HCT116 (cell line): Measurements from ENCODE around the gene PPIL4. TPM values are rescaled to one million over a fixed set of nuclear protein-coding genes. Genes with fewer than 3 reads are reported as not detected.

ENCODE experiments used
- ATAC-seq: fragments of 200-7000 bp; cut with Tn5 transposase; 2 replicates; pipeline ENCODE4 v1.9.1; 2020; ENCODE audit warnings: mild to moderate bottlenecking, moderate library complexity
- BruUV-seq: library from RNA; stranded (reverse); fragments of 400-500 nt; replicated peaks from 2 replicates; lab custom pipeline; 2021; lab: Mats Ljungman, UMichigan
- CTCF ChIA-PET: fragments of 300-600 bp; sonication (Branson Sonifier 250); formaldehyde crosslinking; loops from one replicate; lab custom pipeline; 2021; ENCODE audit warnings: antibody characterized with exemption; lab: Charles Lee
- POLR2A ChIA-PET: fragments of 300-600, 350-600 bp; sonication (Branson Sonifier 250); formaldehyde crosslinking; loops from one replicate; lab custom pipeline; 2021; ENCODE audit warnings: antibody characterized with exemption; lab: Charles Lee
- RAD21 ChIA-PET, 2 experiments: fragments of 300-600 bp; sonication (Branson Sonifier 250); formaldehyde crosslinking; loops; one replicate each; lab custom pipeline; 2023; ENCODE audit warnings: low total read pairs in 2 of 2; ENCODE audit not compliant: uncharacterized antibody in 2 of 2, unreplicated experiment in 2 of 2, low non-redundant PET in 1 of 2; lab: Charles Lee
- DNase-seq: peaks from one replicate; pipeline ENCODE4 v3.0.0-alpha.2; 2010; ENCODE audit warnings: low read depth, low spot score
- H2AFZ ChIP-seq: fragments of 200-600 bp; shearing (Covaris generic), sonication (generic); 2 replicates; pipeline ENCODE4 v1.6.1; 2017; ENCODE audit warnings: low read depth, mixed run types, mixed read lengths, antibody characterized with exemption, low read length; ENCODE audit not compliant: poor library complexity, severe bottlenecking
- H3K27ac ChIP-seq: 2 replicates; pipeline ENCODE4 v1.5.1; 2012; ENCODE audit warnings: low read depth, low read length
- H3K27me3 ChIP-seq: fragments of 200-600 bp; sonication (generic); 2 replicates; pipeline ENCODE4 v1.6.1; 2016; ENCODE audit warnings: mixed run types, low read length, mixed read lengths; ENCODE audit not compliant: insufficient read depth
- H3K36me3 ChIP-seq, 2 experiments: fragments of 200-500 bp in 1 of 2; fragments of 200-600 bp in 1 of 2; sonication (Bioruptor generic) in 1 of 2; sonication (generic) in 1 of 2; 2 replicates each; pipeline versions ENCODE4 v1.5.1 to v1.6.1; 2014 to 2016; ENCODE audit warnings: low read length in 2 of 2, inconsistent platforms in 1 of 2, mixed read lengths in 1 of 2, mixed run types in 1 of 2; ENCODE audit not compliant: insufficient read depth in 2 of 2, control insufficient read depth in 1 of 2
- H3K4me1 ChIP-seq, 2 experiments: fragments of 200-600 bp in 1 of 2; sonication (generic) in 1 of 2; 2 replicates each; pipeline versions ENCODE4 v1.5.1 to v1.6.1; 2012 to 2017; ENCODE audit warnings: low read length in 2 of 2, inconsistent platforms in 1 of 2, mild to moderate bottlenecking in 1 of 2, mixed read lengths in 1 of 2, mixed run types in 1 of 2, moderate library complexity in 1 of 2; ENCODE audit not compliant: insufficient read depth in 2 of 2, control insufficient read depth in 1 of 2
- H3K4me2 ChIP-seq: fragments of 200-600 bp; sonication (generic); 2 replicates; pipeline ENCODE4 v1.6.1; 2017; ENCODE audit warnings: mixed run types, low read length, mixed read lengths
- H3K4me3 ChIP-seq, 2 experiments: fragments of 200-600 bp in 1 of 2; sonication (generic) in 1 of 2; replicated peaks in 1 of 2; 2 replicates each; pipeline ENCODE4 v1.5.1; 2011 to 2016; ENCODE audit warnings: low read length in 2 of 2, control low read depth in 1 of 2, low read depth in 1 of 2, mild to moderate bottlenecking in 1 of 2, mixed read lengths in 1 of 2, mixed run types in 1 of 2
- H3K79me2 ChIP-seq: fragments of 200-600 bp; sonication (generic); 2 replicates; pipeline ENCODE4 v1.6.1; 2017; ENCODE audit warnings: mild to moderate bottlenecking, mixed run types, low read length, moderate library complexity, mixed read lengths; ENCODE audit not compliant: insufficient read depth
- H3K9ac ChIP-seq: fragments of 200-600 bp; sonication (generic); 2 replicates; pipeline ENCODE4 v1.6.1; 2016; ENCODE audit warnings: low read length, mixed read lengths
- H3K9me2 ChIP-seq: fragments of 200-600 bp; sonication (generic), shearing (Covaris generic); 2 replicates; pipeline ENCODE4 v1.6.1; 2017; ENCODE audit warnings: mixed run types, mild to moderate bottlenecking, moderate library complexity; ENCODE audit not compliant: insufficient read depth
- H3K9me3 ChIP-seq, 2 experiments: fragments of 200-500 bp in 1 of 2; fragments of 200-600 bp in 1 of 2; sonication (Bioruptor generic) in 1 of 2; sonication (generic) in 1 of 2; 2 replicates each; pipeline ENCODE4 v1.6.1; 2014 to 2017; ENCODE audit warnings: low read length in 2 of 2, mixed read lengths in 2 of 2, inconsistent platforms in 1 of 2, low read depth in 1 of 2, mild to moderate bottlenecking in 1 of 2, mixed run types in 1 of 2, moderate library complexity in 1 of 2; ENCODE audit not compliant: control insufficient read depth in 1 of 2, insufficient read depth in 1 of 2
- H4K20me1 ChIP-seq: fragments of 200-600 bp; sonication (generic), shearing (Covaris generic); 2 replicates; pipeline ENCODE4 v1.6.1; 2017; ENCODE audit warnings: mixed run types, mild to moderate bottlenecking, moderate library complexity; ENCODE audit not compliant: insufficient read depth
- ATF3 ChIP-seq: IDR thresholded peaks from 2 replicates; pipeline ENCODE4 v1.6.1; 2012
- CBX3 ChIP-seq: IDR thresholded peaks from 2 replicates; pipeline ENCODE4 v1.6.1; 2012; ENCODE audit warnings: low read depth
- CTCF ChIP-seq, 3 experiments: fragments of 200-600 bp in 1 of 3; sonication (generic) in 1 of 3; IDR thresholded peaks in 2 of 3; conservative IDR thresholded peaks in 1 of 3; 2 replicates each; pipeline ENCODE4 v1.5.1; 2012 to 2017; ENCODE audit warnings: low read depth in 2 of 3, low read length in 2 of 3, antibody characterized with exemption in 1 of 3, borderline replicate concordance in 1 of 3, control low read depth in 1 of 3, mild to moderate bottlenecking in 1 of 3, mixed read lengths in 1 of 3, mixed run types in 1 of 3, moderate library complexity in 1 of 3; ENCODE audit not compliant: insufficient read depth in 1 of 3
- FOSL1 ChIP-seq: IDR thresholded peaks from 2 replicates; pipeline ENCODE4 v1.6.1; 2012; ENCODE audit warnings: low read depth
- MAX ChIP-seq: IDR thresholded peaks from 2 replicates; pipeline ENCODE4 v1.6.1; 2012
- RAD21 ChIP-seq: IDR thresholded peaks from 2 replicates; pipeline ENCODE4 v1.6.1; 2012; ENCODE audit warnings: low read depth, mild to moderate bottlenecking
- REST ChIP-seq: IDR thresholded peaks from 2 replicates; pipeline ENCODE4 v1.6.1; 2012; ENCODE audit warnings: low read depth
- SIN3A ChIP-seq: IDR thresholded peaks from 2 replicates; pipeline ENCODE4 v1.6.1; 2012; ENCODE audit warnings: low read depth
- SRF ChIP-seq: IDR thresholded peaks from 2 replicates; pipeline ENCODE4 v1.6.1; 2012; ENCODE audit warnings: low read depth
- TCF7L2 ChIP-seq: IDR thresholded peaks from 2 replicates; pipeline ENCODE4 v1.7.0; 2011; ENCODE audit warnings: borderline replicate concordance, inconsistent platforms; ENCODE audit not compliant: insufficient read depth, insufficient read length; ENCODE audit errors: extremely low read depth
- YY1 ChIP-seq: IDR thresholded peaks from 2 replicates; pipeline ENCODE4 v1.6.1; 2011; ENCODE audit warnings: low read length, low read depth, moderate library complexity, mild to moderate bottlenecking; ENCODE audit not compliant: insufficient replicate concordance; ENCODE audit errors: extremely low read depth
- ZBTB33 ChIP-seq: IDR thresholded peaks from 2 replicates; pipeline ENCODE4 v1.6.1; 2011; ENCODE audit warnings: mild to moderate bottlenecking, low read length, moderate library complexity; ENCODE audit not compliant: insufficient replicate concordance; ENCODE audit errors: extremely low read depth
- ZFX ChIP-seq: fragments of 450-650 bp; IDR thresholded peaks from 2 replicates; pipeline ENCODE4 v1.6.1; 2017
- intact Hi-C: fragments of 100-400 bp; cut with micrococcal nuclease; formaldehyde crosslinking; loops from 2 replicates; pipeline ENCODE4 v1.10.0; 2022
- total RNA-seq: library from RNA; stranded (reverse); gene quantifications from one replicate; pipeline ENCODE4 v1.2.1, GENCODE V29; 2021; ENCODE audit not compliant: unreplicated experiment

Gene PPIL4
- total RNA-seq, 1 experiment from 2014 or later: 31.0 TPM

GRCh38 chr6:149455031-149455732 is 90.7 kb downstream of the PPIL4 start:
- Histone ChIP-seq H3K27ac (no peak overlapping the region), H3K4me1 (peaks cover 8 to 10% of the 10 kb centered on the region in 2 experiments; a peak in 3 of 4 replicates), H3K4me2 (no peak overlapping the region), H3K36me3 (no peaks in the 10 kb centered on the region), H3K9ac (no peak overlapping the region), H3K79me2 (no peaks in the 10 kb centered on the region), H2AFZ (no peak overlapping the region), H4K20me1 (no peaks in the 10 kb centered on the region), H3K4me3 (no peak overlapping the region), H3K9me3 (no peaks in the 10 kb centered on the region), H3K9me2 (no peaks in the 10 kb centered on the region), H3K27me3 (no peaks in the 10 kb centered on the region)
- no peak for ATAC-seq
- ChIA-PET POLR2A (no interaction called here), RAD21 (no interaction called here), CTCF (no interaction called here)
- BruUV-seq: no TSS peak
- no peak for TF ChIP-seq ATF3
- TF ChIP-seq SRF: no peak
- no peak for TF ChIP-seq YY1
- TF ChIP-seq TCF7L2: no peak
- no peak for TF ChIP-seq SIN3A
- TF ChIP-seq RAD21: no peak
- no peak for TF ChIP-seq ZBTB33
- TF ChIP-seq FOSL1: no peak
- no peak for TF ChIP-seq CTCF (IDR thresholded peaks at IDR 0.05 in 2 of 3, conservative IDR thresholded peaks at IDR 0.05 in 1 of 3; ENCODE audit: borderline replicate concordance in 1 of 3, insufficient read depth in 1 of 3, low read depth in 2 of 3, low read length in 2 of 3)
- no peak for TF ChIP-seq CBX3
- no peak for TF ChIP-seq ZFX
- TF ChIP-seq REST: no peak
- no peak for TF ChIP-seq MAX
- intact Hi-C loops: no loop called here
- no peak for DNase-seq
